K562 (cell line): ENCODE measurements around the gene SLC24A3.

Source experiments
- AFF4 ChIP-seq: sonication (generic); formaldehyde crosslinking; IDR thresholded peaks from 2 replicates; pipeline ENCODE4 v1.8.0; 2023; ENCODE audit warnings: mild to moderate bottlenecking, missing genetic modification reagents
- CTCF ChIP-seq, 3 experiments: IDR thresholded peaks in 2 of 3; conservative IDR thresholded peaks in 1 of 3; 2 replicates each; pipeline ENCODE4 v1.5.1; 2011 to 2012; ENCODE audit warnings: low read length in 3 of 3, mild to moderate bottlenecking in 3 of 3, control low read depth in 2 of 3, improper control_type of control experiment in 1 of 3, inconsistent platforms in 1 of 3, low read depth in 1 of 3, mixed read lengths in 1 of 3, moderate library complexity in 1 of 3; ENCODE audit not compliant: insufficient read depth in 2 of 3
- EZH2 ChIP-seq: IDR thresholded peaks from 2 replicates; pipeline ENCODE4 v1.6.1; 2012; ENCODE audit warnings: low read depth, mild to moderate bottlenecking, inconsistent platforms, low read length, borderline replicate concordance
- FOSL1 ChIP-seq: fragments of 200-800 bp; sonication (Bioruptor generic); conservative IDR thresholded peaks from 2 replicates; pipeline ENCODE4 v1.6.1; 2016; ENCODE audit warnings: missing genetic modification characterization, missing compliant biosample characterization
- GABPA ChIP-seq: fragments of 200-800 bp; sonication (Bioruptor generic); conservative IDR thresholded peaks from 2 replicates; pipeline ENCODE4 v1.6.1; 2016; ENCODE audit warnings: low read depth, missing genetic modification characterization, missing compliant biosample characterization

- TF ChIP-seq CTCF (IDR thresholded peaks at IDR 0.05 in 2 of 3, conservative IDR thresholded peaks at IDR 0.05 in 1 of 3; ENCODE audit: insufficient read depth in 2 of 3, low read depth in 1 of 3, low read length in 3 of 3) (no peak), AFF4 (CRISPR knock-in tag) (no peak), EZH2 (no peak), FOSL1 (no peak), GABPA (tag) (no peak)
Measured at GRCh38 chr20:19734811-19735210, 522.4 kb downstream of the SLC24A3 start.
